ENCODE measurements around the gene CLEC16A. TPM values are rescaled to one million over a fixed set of nuclear protein-coding genes. Genes with fewer than 3 reads are reported as not detected.

CLEC16A gene
- total RNA-seq, 3 donors from 2014 or later: 20.0 to 35.3 (median 33.1) TPM

DNA sequence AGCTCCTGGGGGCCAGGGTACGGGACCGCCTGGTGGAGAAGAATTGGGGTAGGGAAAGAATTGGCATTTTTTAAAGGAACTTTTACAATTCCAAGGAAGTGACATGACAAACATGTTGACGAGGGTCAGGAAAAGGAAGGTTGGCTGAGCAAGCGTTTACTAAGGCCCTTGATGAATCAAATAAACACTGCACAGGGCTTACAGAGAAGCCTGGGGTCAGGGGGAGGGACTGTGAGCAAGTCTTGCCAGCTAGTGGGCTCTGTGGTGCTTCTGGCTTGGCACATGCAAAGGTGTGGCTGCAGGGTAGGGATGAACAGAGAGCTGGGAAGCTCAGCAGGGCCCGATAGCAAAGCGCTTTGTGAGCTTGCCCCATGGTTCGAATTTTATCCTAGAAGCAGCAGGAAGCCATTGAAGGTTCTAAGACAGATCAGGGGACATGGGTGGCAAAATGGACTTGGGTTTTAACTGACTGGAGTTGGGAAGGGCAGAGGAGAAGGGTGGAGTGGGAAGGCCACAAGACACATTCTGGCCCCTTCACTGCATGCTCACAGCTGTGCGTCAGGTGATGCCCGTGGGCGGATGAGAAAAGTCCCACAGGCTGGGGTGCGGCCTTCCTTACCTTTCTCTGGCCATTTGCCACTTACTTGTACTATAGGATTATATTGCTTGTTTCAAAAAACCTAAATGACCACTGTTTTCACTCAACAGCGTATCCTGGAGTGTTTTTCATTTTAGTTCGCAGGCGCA lies 193.8 kb downstream of the CLEC16A start:
- Histone ChIP-seq H3K4me3 (no peak overlapping the region), H3K36me3 (no peaks in the 10 kb centered on the region), H3K4me1 (peaks cover 0 to 24% of the 10 kb centered on the region in 2 donors), H3K27me3 (no peaks in the 10 kb centered on the region), H3K9me3 (no peaks in the 10 kb centered on the region), H3K27ac (no peak overlapping the region)
- TF ChIP-seq, protein P1, sequence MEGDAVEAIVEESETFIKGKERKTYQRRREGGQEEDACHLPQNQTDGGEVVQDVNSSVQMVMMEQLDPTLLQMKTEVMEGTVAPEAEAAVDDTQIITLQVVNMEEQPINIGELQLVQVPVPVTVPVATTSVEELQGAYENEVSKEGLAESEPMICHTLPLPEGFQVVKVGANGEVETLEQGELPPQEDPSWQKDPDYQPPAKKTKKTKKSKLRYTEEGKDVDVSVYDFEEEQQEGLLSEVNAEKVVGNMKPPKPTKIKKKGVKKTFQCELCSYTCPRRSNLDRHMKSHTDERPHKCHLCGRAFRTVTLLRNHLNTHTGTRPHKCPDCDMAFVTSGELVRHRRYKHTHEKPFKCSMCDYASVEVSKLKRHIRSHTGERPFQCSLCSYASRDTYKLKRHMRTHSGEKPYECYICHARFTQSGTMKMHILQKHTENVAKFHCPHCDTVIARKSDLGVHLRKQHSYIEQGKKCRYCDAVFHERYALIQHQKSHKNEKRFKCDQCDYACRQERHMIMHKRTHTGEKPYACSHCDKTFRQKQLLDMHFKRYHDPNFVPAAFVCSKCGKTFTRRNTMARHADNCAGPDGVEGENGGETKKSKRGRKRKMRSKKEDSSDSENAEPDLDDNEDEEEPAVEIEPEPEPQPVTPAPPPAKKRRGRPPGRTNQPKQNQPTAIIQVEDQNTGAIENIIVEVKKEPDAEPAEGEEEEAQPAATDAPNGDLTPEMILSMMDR (IDR thresholded peaks at IDR 0.05): no peak
- TF ChIP-seq POLR2AphosphoS5 (IDR thresholded peaks at IDR 0.05) (no peak), POLR2A (IDR thresholded peaks at IDR 0.05) (no peak)
- DNase-seq (ENCODE audit: low spot score in 2 of 2): no peak
- intact Hi-C loops (cut with DNase I; ENCODE audit: low total_unique reads): no loop called here

DNA sequence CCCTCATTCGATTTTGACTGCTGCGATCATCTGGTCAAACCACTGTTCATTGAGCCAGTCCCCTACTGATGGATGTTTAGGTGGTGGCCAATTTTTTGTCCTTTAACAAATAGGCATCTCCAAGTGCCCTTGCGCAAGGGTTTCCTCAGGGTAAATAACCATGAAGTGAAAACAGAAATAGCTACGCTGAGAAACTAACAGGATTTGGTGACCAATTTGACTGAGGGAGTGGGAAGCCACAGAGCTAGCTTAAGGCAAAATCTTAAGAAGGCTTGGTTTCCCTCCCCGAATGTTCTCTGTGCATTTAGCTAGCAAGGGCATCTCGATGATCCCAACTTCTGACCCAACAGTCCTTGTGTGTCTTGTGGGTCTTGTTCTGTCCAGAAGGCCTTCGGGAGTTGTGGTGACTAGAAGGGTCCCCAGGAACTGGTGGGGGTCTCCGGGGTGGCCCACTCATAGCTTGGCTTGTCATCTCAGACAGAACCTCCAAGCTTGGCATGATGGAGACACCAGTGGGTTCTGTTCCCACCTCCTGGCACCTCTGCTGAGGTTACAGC lies 194.5 kb downstream of the CLEC16A start:
- Histone ChIP-seq H3K27ac (peak overlapping the region; percentile 13 to 23), H3K4me1 (peaks cover 0 to 24% of the 10 kb centered on the region in 2 donors)
- intact Hi-C loops (cut with DNase I; ENCODE audit: low total_unique reads): no loop called here

DNA sequence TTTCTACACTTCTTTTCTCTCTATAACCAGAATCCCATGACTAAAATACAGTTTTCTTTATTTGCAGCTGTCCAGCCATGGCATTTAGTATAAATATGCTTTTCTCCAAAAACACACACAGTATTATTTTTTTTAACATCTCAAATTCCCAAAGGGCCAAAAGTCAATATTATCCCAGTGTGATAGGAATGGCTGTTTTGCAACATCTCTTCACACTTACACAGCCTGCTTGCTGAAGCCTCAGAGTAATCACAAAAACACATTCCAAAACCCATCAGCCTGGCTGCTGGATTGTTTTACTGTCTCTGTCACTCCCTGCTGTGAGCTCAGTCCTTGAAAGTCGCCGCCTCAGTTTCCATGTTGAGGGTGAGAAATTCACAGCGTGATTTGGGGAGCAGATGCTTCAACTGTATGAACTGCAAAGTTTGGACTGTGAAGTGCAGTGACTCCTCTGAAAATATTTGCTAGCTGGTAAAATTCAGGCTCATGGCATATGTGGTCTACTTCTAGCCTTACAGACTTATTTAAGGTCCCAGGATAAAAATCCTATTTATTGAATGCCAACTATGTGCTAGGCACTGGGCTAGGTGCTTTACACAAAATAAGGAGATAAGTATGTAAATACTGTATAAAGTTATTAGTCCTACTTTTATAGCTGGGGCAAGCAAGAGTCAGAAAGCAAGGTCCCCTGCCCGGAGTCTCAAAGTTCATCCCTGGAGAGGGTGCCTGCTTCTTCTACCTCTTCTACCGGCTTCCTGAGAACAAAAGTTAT lies 195.1 kb downstream of the CLEC16A start:
- intact Hi-C loops (cut with DNase I; ENCODE audit: low total_unique reads): no loop called here
- Histone ChIP-seq H3K4me1 (peaks cover 0 to 24% of the 10 kb centered on the region in 2 donors), H3K27ac (no peak overlapping the region), H3K4me3 (no peak overlapping the region), H3K27me3 (no peaks in the 10 kb centered on the region), H3K36me3 (no peaks in the 10 kb centered on the region), H3K9me3 (no peaks in the 10 kb centered on the region)
- TF ChIP-seq, protein P1 (IDR thresholded peaks at IDR 0.05): no peak
- TF ChIP-seq POLR2A (IDR thresholded peaks at IDR 0.05): no peak
- TF ChIP-seq POLR2AphosphoS5 (IDR thresholded peaks at IDR 0.05): no peak
- no peak for DNase-seq (ENCODE audit: low spot score in 2 of 2)

More for the DNA sequence above, 194.5 kb downstream of the CLEC16A start:
- H3K27me3 ChIP-seq: no peaks in the 10 kb centered on the region
- no peak for DNase-seq (ENCODE audit: low spot score in 2 of 2)
- TF ChIP-seq POLR2A (IDR thresholded peaks at IDR 0.05) (no peak), POLR2AphosphoS5 (IDR thresholded peaks at IDR 0.05) (no peak)
- TF ChIP-seq, protein P1 (IDR thresholded peaks at IDR 0.05): no peak
- H3K36me3 ChIP-seq: no peaks in the 10 kb centered on the region
- no peaks in the 10 kb centered on the region for H3K9me3 ChIP-seq
- H3K4me3 ChIP-seq: no peak overlapping the region

DNA sequence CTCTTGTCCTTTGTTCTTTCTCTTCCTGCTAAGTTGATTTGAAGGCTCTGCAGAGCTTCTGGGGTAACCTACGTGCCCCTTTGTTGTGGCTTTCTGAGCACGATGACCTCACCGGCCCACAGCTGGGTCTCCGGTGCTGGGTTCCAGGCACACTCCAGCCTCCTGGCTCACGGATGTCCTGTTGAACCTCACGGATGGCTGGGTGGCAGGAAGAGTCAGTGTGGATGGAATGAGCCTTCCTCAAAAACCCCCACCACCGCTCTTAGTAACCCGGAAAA lies 195.7 kb downstream of the CLEC16A start:
- H3K4me1 ChIP-seq: peaks cover 0 to 19% of the 10 kb centered on the region in 2 donors
- H3K4me3 ChIP-seq: no peak overlapping the region
- H3K36me3 ChIP-seq: no peaks in the 10 kb centered on the region
- intact Hi-C loops (cut with DNase I; ENCODE audit: low total_unique reads): no loop called here
- H3K9me3 ChIP-seq: no peaks in the 10 kb centered on the region
- DNase-seq (ENCODE audit: low spot score in 2 of 2): no peak
- no peaks in the 10 kb centered on the region for H3K27me3 ChIP-seq
- TF ChIP-seq POLR2AphosphoS5 (IDR thresholded peaks at IDR 0.05): no peak
- TF ChIP-seq, protein P1 (IDR thresholded peaks at IDR 0.05): no peak
- no peak overlapping the region for H3K27ac ChIP-seq

DNA sequence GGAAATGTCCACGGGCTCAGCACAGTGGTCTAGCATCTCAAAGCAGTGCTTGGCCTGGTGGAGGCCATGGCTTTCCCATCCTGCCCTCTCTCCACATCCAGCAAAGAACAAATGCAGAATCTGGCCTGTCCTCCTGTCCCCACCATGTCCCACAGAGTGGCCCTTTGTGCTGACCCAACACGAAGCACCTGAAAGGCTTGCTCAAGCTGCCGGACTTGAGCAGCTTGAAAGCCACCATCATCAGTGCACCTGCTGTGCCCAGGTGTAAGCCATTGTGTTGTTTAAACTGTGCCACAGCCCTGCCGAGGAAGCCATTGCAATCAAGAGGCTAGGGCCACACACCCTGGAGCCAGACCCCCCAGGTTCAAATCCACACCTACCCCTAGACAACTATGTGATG lies 196.1 kb downstream of the CLEC16A start:
- Histone ChIP-seq H3K27me3 (no peaks in the 10 kb centered on the region), H3K36me3 (no peaks in the 10 kb centered on the region), H3K9me3 (no peaks in the 10 kb centered on the region), H3K4me1 (peaks cover 0 to 15% of the 10 kb centered on the region in 2 donors), H3K4me3 (no peak overlapping the region), H3K27ac (no peak overlapping the region)
- TF ChIP-seq POLR2A (IDR thresholded peaks at IDR 0.05) (no peak), POLR2AphosphoS5 (IDR thresholded peaks at IDR 0.05) (no peak)
- TF ChIP-seq, protein P1 (IDR thresholded peaks at IDR 0.05): no peak
- DNase-seq (ENCODE audit: low spot score in 2 of 2): no peak
- intact Hi-C loops (cut with DNase I; ENCODE audit: low total_unique reads): no loop called here

Measured in breast epithelium (tissue), 4 donors.